OCI-LY3 (cell line): ENCODE data around the gene PARP12.

ENCODE experiments used
- CTCF ChIP-seq: fragments of 200-600, 300-600 bp; sonication (generic); IDR thresholded peaks from 2 replicates; pipeline ENCODE4 v1.5.1; 2014; ENCODE audit warnings: antibody characterized with exemption, low read length, low read depth
- EZH2phosphoT487 ChIP-seq: fragments of 200-600 bp; shearing (Covaris generic); IDR thresholded peaks from 2 replicates; pipeline ENCODE4 v1.6.1; 2018; ENCODE audit warnings: antibody characterized with exemption, mixed run types, low read depth

DNA sequence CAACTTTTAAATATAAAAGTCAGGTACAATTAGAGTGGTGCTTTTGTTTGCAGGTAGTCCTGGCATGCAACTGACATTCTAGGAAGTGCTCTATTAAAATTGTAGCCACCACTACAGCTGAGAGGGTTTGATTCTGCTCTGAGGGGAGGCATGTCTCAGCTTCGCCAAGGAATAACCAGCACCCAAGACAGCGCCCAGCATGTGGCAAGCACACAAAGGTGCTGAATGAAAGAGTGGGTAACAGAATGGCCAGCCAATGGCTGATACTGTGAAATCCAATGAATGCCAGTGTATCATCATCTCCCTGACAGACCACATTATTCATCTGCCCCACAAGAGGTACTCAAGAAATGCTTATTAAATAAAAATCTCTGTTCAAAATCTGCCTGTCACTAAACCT, 6.9 kb downstream of the PARP12 start:
- TF ChIP-seq EZH2phosphoT487 (no peak), CTCF (no peak)
